Right ventricle myocardium inferior (tissue), 1 donor: Measurements from ENCODE around the gene GAB2. TPM values are rescaled to one million over a fixed set of nuclear protein-coding genes. Genes with fewer than 3 reads are reported as not detected.
"Not testable (repeated sequence)": the region's sequence is repeated elsewhere in the genome, so short reads cannot be mapped to it uniquely, and the experiment has no call there.

Experiments used
- ATAC-seq: fragments of 200-7000 bp; cut with Tn5 transposase; one replicate; pipeline ENCODE4 v1.9.1; 2020; ENCODE audit warnings: mild to moderate bottlenecking, moderate library complexity
- DNase-seq: peaks from one replicate; pipeline ENCODE4 v3.0.0; 2021; ENCODE audit errors: missing footprints
- intact Hi-C: fragments of 100-400 bp; cut with DNase I; formaldehyde crosslinking; loops from one replicate; pipeline ENCODE4 v1.11.0; 2022
- total RNA-seq: library from RNA; stranded (reverse); fragmentation: NEBNext Ultra II Directional; extraction: Animal tissue kit (Norgen Biotek cat#: 25700); gene quantifications from one replicate; pipeline ENCODE4 v1.2.1, GENCODE V29; 2021
- donor health status: DM: no; HTN: yes; CAD: no; lungs with severe emphysema.

Gene GAB2
- total RNA-seq, 1 donor from 2014 or later: 15.6 TPM

DNA sequence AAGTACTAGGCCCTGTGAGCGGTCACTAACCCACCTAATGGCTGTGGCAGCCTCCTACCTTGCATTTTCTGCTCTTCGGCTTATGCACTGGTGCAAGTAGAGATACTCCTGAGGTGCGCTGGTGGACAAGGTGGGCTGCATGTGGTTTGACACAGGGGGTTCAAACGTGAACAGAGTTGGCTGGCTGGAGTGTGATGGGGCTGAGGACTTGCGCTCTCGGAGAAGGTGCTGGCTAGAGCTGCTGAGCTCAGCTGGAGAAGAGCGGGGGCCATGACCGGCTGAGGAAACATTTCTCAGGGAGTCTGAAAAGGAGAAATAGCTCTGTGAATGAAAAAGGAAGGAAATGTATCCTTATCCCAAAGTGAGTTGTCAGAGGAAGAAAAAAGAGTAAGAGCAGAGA, 167.5 kb downstream of the GAB2 start:
- DNase-seq (no peak), ATAC-seq (no peak)
- intact Hi-C loops: no loop called here

DNA sequence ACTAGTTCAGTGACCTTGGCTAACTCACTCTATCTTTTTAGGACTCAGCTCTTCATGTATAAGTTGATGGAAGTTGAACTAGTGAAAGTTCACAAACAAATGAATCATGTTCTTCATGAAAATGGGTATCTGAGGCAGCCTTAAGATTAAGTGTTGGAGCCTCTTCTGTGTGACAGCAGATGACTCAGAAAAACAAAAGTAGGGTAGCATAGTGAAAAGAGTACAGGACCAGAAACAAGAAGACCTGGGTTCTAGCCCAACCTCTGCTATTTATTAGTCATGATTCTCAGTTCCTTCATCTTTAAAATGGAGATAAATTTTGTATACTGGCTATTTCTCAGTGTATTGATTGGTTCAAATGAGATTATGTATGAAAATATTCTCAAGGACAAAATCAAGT, 168.7 kb downstream of the GAB2 start:
- no peak for DNase-seq
- ATAC-seq: no peak
- intact Hi-C loops: no loop called here

DNA sequence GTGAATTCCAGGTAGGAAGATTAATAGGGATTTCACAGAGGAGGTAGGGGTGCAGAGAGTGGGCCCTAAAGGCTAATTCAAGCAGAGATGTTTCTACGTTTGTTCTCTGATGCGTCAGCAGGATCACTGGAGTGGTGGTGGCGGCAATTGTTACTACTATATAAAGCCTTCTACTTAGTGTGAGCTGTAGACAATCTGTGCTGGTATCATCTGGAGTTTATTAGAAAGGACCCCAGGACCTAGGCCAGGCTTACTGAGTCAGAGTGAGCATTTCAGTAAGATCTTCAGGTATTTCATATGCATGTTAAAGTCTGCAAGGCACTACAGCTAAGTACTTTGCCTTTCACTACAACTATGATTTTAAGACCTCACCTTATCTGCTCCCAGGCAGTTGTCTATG, 169.4 kb downstream of the GAB2 start:
- intact Hi-C loops: no loop called here
- no peak for ATAC-seq
- DNase-seq: no peak

DNA sequence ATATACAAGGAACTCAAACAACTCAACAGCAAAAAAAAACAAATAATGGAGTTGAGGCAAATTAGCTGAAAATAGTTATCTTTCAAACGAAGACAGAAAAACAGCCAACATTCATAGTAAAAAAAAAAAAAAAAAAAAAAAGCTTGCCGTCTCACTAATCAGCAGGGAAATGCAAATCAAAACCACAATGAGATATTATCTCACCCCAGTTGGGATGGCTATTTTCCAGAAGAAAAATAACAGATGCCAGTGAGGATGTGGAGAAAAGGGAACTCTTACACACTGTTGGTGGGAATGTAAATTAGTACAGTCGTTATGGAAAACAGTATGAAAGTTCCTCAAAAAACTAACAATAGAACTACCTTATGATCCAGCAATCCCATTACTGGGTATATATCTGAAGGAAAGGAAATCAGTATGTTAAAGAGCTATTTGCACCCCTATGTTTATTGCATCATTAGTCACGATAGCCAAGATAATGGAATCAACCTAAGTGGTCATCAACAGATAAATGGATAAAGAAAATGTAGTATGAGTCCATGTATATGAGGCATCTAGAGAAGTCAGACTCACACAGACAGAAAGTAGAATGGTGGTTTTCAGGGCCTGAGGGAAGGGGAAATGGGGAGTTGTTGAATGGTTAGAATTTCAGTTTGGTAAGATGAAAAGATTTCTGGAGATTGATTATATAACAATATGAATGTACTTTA, 172.9 kb downstream of the GAB2 start:
- DNase-seq: no peak
- intact Hi-C loops: no loop called here
- ATAC-seq: no peak

DNA sequence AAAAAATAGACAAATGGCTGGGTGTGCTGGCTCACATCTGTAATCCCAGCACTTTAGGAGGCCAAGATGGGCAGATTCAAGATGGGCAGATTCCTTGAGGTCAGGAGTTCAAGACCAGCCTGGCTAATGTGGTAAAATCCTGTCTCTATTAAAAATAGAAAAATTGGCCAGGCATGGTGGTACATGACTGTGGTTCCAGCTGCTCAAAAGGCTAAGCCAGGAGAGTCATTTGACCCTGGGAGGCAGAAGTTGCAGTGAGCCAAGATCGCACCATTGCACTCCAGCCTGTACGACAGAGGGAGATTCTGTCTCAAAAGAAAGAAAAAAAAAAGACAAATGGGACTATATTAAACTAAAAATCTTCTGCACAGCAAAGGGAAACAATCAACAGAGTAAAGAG, 173.5 kb downstream of the GAB2 start:
- DNase-seq (no peak), ATAC-seq (no peak)
- intact Hi-C loops: no loop called here

DNA sequence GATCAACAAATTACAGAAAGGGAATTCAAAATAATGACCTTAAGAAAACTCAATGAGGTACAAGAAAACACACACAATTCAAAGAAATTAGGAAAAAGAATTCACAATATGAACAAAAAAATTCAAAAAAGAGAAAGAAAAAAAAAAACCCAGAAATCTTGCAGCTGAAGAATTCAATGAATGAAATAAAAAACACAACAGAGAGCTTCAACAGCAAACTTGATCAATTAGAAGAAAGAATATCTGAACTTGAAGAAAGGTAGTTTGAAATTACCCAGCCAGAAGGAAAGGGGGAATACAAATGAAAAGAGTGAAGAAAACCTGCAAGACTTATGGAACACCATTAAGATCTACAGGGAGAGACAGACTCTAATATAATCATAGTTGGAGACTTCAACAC, 176.1 kb downstream of the GAB2 start:
- DNase-seq: no peak
- intact Hi-C loops: no loop called here
- ATAC-seq: no peak

DNA sequence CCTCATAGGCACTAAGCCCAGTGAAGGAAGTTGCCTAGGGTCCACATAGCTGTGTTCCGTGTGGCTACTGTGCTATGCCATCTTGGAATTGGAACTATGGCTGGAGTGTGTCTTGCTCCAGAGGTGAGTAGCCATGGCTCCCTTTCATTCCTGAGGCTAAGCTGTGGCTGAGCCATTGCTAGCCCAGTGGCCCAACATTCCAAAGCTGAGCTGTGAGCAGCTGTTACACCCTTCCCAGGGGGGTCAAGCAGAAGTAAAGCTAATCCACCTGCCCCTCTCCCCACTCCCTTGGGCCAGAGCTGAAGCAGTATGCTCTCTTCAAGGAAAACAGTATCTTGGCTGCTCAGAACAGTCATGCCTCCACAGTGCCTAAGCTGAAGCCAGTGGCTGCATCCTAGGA, 177.8 kb downstream of the GAB2 start:
- no peak for DNase-seq
- no peak for ATAC-seq
- intact Hi-C loops: no loop called here

DNA sequence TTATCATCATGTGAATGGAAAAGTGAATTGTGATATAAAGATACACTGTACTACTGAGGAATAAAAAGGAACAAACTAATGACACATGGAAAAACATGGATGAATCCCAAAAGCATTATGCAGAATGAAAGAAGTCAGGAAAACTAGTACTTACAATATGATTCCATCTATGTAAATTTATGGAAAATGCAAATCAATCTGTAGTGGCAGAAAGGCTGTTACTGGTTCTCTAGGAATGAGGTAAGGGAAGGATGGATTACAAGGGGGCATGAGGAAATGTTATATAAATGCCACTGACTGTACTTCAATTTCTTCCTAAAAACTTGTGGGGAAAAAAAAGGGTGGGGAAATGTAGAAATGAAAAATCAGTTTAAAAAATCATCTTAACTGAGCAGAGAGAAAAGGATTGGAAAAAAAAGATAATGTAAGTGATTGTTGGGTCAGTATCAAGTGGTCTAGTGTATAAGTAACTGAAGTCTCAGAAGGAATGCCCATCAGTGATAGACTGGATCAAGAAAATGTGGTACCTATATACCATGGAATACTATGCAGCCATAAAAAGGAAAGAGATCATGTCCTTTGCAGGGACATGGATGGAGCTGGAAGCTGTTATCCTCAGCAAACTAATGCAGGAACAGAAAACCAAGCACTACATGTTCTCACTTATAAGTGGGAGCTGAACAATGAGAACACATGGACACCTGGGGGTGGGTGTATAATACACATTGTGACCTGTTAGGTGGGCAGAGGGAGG, 180.2 kb downstream of the GAB2 start:
- ATAC-seq: no peak
- no peak for DNase-seq
- intact Hi-C loops: no loop called here

DNA sequence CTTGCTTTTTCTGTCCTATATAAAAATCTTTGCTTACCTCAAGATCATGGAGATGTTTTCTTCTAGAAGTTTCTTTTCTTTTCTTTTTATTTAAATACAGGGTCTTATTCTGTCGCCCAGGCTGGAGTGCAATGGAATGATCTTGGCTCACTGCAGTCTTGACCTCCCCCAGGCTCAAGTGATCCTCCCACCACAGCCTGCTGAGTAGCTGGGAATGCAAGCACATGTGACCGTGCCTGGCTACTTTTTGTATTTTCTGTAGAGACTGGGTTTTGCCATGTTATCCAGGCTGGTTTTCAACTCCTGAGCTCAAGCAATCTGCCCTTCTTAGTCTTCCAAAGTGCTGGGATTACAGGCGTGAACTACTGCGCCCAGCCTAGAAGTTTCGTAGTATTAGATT, 183.6 kb downstream of the GAB2 start:
- no peak for ATAC-seq
- no peak for DNase-seq
- intact Hi-C loops: no loop called here

DNA sequence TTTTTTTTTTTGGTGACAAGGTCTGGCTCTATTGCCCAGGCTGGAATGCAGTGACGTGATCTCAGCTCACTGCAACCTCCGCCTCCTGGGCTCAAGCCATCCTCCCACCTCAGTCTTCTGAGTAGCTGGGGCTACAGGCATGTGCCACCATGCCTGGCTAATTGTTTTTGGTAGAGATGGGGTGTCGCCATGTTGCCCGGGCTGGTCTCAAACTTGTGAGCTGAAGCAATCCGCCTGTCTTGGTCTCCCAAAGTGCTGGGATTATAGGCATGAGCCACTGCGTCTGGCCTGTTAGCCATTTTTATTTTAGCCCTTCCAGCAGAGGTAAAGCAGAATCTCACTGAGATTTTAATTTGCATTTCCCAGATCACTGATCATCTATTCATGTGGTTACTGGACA, 184.6 kb downstream of the GAB2 start:
- intact Hi-C loops, DNase-seq, ATAC-seq: not testable (repeated sequence)

DNA sequence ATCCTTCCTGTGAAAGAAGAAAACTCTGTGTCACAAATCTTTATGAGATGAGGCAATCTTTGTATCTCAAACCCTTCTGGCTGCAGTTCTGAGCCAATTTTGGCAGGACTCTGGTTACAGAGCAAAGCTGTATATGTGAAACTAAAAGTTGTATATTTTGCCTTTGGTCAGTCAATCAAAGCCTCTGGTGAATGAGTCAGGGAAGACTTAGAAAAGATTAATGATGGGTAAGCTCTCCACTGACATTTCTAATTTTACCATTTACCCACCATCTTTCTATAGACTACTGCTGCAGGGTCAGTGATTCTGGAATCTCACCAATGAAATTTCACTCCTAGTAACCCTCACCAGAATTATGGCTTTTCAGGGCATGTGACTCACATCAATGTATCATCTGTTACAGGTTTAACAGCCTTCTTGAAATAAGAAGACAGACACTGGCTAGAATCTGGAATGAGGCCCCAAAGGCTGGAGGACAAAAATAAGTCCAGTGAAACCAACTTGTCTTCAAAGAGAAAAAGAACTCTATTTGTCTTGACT, 185.6 kb downstream of the GAB2 start:
- no peak for DNase-seq
- peak; percentile 20 for ATAC-seq
- intact Hi-C loops: no loop called here

DNA sequence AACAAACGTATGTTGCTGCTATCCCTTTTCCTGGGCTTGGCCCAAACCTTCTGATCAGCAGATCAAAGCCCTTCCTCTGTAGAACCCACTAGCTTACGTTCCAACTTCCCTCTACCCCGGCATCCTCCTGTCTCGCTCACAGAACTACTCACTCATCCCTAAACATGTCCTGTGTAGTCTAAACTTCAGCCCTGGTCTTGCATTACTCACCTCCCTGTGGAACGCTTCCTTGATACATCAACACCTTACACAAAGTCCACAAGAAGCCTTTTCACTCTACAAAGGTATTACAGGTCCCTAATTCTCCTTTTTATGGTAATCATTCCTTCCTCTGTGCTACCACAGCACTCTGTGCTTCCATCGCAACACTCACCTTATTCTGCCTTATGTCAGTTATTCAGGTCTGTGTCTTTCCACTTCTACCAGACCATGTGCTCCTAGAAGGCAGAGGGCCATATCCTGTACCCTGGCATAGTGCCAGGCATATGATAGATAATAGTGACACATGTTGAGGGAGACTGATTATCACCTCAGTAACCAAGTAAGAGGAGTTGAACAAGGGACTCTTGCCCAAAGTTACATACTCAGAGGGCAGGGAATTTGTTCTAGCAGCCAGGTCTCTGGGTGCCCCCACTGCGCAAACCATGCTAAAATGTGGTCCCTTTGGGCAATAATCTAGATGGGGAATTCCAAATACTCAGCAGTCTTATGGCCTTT, 187.3 kb downstream of the GAB2 start:
- intact Hi-C loops: no loop called here
- ATAC-seq (peak; percentile 75), DNase-seq (no peak)

DNA sequence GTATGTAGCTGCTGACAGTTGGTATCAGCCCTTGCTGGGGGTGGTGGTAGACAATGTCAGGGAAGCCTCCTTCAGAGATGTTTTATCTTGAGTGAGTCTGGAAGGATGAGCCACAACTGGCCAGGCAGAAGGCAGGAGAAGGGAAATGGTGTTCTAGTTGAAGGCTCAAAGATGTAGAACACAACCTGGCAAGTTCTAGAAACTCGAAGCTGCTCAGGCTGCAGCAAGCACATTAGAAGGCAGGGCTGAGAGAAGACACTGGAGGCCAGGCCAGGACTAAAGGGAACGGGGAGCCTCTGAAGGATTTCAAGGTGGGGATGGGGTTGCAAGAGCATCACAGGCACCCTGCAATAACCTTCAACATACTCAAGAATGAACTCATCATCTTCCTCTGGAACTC, 188.5 kb downstream of the GAB2 start:
- DNase-seq (no peak), ATAC-seq (no peak)
- intact Hi-C loops: loop anchor here (2.0 kb wide), 1 partner anchor 336 kb away; no protein-coding TSS in a partner anchor

DNA sequence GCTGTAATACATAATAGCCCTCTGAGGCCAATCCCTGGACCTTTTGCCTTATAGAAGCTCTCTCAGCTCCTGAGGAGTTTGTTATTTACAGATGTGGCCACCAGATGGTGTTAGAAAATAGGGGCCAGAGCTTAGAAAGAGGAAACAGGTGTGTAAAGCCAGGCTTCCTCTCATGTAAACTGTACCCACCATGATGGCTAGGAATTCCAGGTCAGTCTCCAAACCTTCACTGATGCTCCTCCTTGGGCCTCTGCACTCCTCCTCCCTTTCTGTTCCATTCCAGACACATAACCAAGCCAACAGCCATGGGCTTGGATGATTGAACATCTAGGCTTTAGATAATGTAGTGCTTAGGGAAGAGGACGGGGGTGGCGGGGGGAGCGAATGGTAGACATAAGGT, 189.2 kb downstream of the GAB2 start:
- ATAC-seq (peak; percentile 49), DNase-seq (no peak)
- intact Hi-C loops: loop anchor here (1.0 to 2.0 kb wide), 2 partner anchors 189 to 336 kb away; partner anchors contain the start of gene GAB2

DNA sequence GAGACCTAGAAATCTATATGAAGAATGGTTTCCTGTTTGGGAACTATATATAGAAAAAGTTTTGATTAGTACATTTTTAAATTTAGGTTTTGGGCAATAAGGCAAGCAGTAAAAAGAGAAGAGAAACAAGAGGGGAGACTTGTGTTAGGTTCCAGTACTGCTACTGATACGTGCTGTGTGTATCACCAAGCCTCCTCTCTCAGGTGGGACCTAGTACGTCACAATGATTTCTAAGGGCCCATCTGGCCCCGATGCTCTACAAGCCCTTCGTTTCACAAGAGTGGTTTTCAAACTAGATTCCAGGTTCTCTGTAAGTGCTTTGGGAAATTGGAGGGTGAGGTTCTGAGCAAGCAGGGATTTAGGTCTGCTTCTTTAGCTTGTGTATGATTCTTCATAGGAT, 189.7 kb downstream of the GAB2 start:
- DNase-seq: no peak
- no peak for ATAC-seq
- intact Hi-C loops: loop anchor here (1.0 to 2.0 kb wide), 2 partner anchors 189 to 337 kb away; partner anchors contain the start of gene GAB2

DNA sequence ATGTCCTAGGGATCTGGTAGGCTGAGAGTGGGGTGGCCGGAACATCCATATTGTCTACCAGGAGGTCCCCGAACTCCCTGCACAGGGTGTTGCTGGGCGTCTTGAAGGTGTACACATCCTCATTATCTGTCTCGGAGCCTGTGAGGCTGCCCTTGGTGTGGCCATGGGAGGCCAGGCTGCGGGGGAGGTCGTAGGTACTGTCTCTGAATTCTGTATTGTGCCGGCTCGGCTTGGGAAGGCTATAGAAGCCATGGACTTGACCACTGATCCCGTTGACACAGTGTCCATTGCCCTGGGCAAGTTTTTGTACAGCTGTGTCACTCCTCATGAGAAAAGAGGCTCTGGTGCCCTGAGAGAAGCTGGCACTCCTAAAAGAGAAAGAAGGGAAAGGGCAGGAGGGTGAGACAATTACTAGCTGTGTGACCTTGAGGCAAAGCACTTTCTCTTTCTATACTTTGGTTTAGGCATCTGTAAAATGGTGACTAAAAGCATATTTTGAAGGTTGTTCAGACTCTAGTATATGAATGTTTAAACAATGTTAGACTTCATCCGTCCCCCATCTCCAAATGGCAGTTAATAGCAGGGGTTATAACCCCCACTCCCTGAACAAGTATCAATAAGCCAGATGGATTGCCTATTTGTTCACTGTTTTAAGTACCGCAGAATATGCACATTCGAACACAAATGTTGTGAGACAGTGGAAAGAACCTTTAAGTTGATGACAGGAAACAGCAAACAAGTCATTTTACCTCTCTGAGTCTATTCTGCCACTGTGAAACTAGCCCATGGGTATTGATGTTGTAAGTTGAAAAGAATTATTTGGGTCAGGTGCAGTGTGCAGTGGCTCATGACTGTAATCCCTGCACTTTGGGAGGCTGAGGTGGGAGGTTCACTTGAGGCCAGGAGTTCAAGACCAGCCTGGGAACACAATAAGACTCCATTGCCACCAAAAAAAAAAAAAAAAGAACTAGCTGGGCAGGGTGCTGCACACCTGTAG, 190.6 kb downstream of the GAB2 start:
- DNase-seq (no peak), ATAC-seq (no peak)
- intact Hi-C loops: no loop called here

DNA sequence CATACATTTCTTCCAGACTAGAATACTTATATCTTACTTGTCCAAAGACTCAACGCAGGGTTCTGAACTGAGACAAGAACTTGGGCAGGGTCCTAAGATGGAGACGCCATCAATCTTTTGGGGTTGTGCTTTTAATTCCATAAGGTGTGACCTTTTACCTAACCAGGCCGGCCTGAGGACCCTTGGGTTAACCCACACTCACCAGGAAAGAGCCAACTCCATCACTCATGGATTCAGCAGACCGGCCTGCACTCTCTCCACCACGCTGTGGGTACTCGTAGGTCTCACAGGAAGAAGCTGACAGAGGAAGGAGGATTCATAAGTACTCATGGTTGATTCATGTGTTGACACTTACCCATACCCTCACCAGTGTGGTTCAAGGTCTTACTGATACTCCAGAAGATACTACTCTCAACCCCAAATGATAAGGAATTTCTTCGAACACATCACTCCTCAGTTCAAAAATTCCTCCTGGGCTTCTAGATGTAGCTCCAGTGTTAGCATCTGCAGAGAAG, 192.7 kb downstream of the GAB2 start:
- DNase-seq: no peak
- ATAC-seq: no peak
- intact Hi-C loops: no loop called here

DNA sequence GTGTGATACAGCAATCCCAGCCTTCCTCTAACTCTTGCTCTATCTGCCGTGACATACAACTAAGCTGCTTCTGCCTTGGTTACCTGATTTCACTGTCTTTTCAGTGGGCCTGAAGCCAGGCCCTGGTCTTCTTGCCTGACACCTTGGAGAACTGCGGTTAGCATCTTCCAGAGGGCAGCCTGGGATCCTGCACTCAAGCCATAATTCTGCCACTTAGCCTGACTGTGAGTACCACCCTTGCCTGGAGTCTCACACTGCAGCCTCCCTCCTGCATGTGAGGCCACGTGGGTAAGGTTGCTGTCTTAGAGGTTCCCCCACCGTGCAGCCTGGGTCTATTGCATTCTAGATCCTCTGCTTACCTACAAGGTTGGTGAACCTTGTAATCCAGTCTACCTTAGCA, 193.1 kb downstream of the GAB2 start:
- ATAC-seq (no peak), DNase-seq (no peak)
- intact Hi-C loops: no loop called here
